ENCODE data around the gene U2SURP.

DNA sequence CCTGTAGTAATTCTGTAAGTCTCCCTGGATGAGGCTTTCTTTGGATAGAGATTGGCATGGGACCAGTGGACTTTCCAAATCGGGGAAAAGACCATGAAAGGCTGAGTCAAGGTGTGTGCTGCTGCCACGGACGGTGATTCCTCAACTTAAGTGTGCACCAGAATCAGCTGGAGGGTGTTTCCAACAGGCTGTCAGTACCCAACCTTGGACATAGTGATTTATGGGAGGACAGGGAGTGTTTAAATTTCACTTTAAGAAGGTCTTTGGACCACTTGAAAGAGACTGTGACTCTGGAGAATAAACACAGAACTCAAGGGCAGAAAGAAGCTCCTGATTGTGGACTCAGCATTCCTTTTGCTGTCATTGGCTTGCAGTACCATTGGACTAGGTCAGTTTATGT lies 97.8 kb downstream of the U2SURP start:
- TF ChIP-seq, protein P1, sequence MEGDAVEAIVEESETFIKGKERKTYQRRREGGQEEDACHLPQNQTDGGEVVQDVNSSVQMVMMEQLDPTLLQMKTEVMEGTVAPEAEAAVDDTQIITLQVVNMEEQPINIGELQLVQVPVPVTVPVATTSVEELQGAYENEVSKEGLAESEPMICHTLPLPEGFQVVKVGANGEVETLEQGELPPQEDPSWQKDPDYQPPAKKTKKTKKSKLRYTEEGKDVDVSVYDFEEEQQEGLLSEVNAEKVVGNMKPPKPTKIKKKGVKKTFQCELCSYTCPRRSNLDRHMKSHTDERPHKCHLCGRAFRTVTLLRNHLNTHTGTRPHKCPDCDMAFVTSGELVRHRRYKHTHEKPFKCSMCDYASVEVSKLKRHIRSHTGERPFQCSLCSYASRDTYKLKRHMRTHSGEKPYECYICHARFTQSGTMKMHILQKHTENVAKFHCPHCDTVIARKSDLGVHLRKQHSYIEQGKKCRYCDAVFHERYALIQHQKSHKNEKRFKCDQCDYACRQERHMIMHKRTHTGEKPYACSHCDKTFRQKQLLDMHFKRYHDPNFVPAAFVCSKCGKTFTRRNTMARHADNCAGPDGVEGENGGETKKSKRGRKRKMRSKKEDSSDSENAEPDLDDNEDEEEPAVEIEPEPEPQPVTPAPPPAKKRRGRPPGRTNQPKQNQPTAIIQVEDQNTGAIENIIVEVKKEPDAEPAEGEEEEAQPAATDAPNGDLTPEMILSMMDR (IDR thresholded peaks at IDR 0.05) = no peak
- no peak for TF ChIP-seq POLR2A (IDR thresholded peaks at IDR 0.05)
